Heart left ventricle (tissue), 16 donors: ENCODE measurements around the gene DIAPH2. TPM values are rescaled to one million over a fixed set of nuclear protein-coding genes. Genes with fewer than 3 reads are reported as not detected.

Experiments used
- ATAC-seq, 4 donors: fragments of 200-7000 bp; cut with Tn5 transposase; one replicate each; pipeline ENCODE4 v1.9.1; 2020 to 2022; ENCODE audit warnings: moderate library complexity in 4 of 4, mild to moderate bottlenecking in 3 of 4, moderate number of reproducible peaks in 1 of 4
- DNase-seq, 5 donors: peaks; one replicate each; pipeline ENCODE4 v3.0.0-alpha.2; 2020
- H3K27ac ChIP-seq, 12 donors: fragments of 200-600 bp; sonication (generic) in 4 of 12; one replicate each; pipeline versions ENCODE4 v1.5.0 to v1.8.0; 2016 to 2022; ENCODE audit warnings: mild to moderate bottlenecking in 2 of 12
- H3K27me3 ChIP-seq, 9 donors: fragments of 200-600 bp; sonication (generic) in 2 of 9; one replicate each; pipeline versions ENCODE4 v1.5.1 to v1.8.0; 2016 to 2022; ENCODE audit warnings: mild to moderate bottlenecking in 3 of 9
- H3K36me3 ChIP-seq, 9 donors: fragments of 200-600 bp; sonication (generic) in 2 of 9; one replicate each; pipeline versions ENCODE4 v1.5.0 to v1.8.0; 2018 to 2022; ENCODE audit warnings: mild to moderate bottlenecking in 2 of 9
- H3K4me1 ChIP-seq, 12 donors: fragments of 200-600 bp; sonication (generic) in 4 of 12; one replicate each; pipeline versions ENCODE4 v1.5.0 to v1.8.0; 2016 to 2022; ENCODE audit warnings: mild to moderate bottlenecking in 3 of 12
- H3K4me3 ChIP-seq, 12 donors: fragments of 200-600 bp; sonication (generic) in 4 of 12; one replicate each; pipeline versions ENCODE4 v1.5.0 to v1.8.0; 2017 to 2022; ENCODE audit warnings: mild to moderate bottlenecking in 9 of 12, moderate library complexity in 4 of 12
- H3K9me3 ChIP-seq, 12 donors: fragments of 200-600 bp; sonication (generic) in 4 of 12; one replicate each; pipeline versions ENCODE4 v1.5.0 to v1.8.0; 2016 to 2022; ENCODE audit warnings: mild to moderate bottlenecking in 1 of 12
- POLR2A ChIP-seq, 2 donors: fragments of 450-650 bp; IDR thresholded peaks; one replicate each; pipeline ENCODE4 v1.6.1; 2017; ENCODE audit warnings: antibody characterized with exemption in 2 of 2, mild to moderate bottlenecking in 2 of 2, moderate library complexity in 2 of 2
- WGBS, 4 donors: extraction: QIAGEN DNeasy Blood & Tissue Kit in 2 of 4; methylation state at CpG; one replicate each; pipeline versions ENCODE4 v1.1.5 to v1.1.7; 2013 to 2018; 5-methylcytosine and 5-hydroxymethylcytosine counted together
- intact Hi-C, 10 donors: fragments of 100-400 bp; cut with DNase I; formaldehyde crosslinking; loops; one replicate each; pipeline versions ENCODE4 v1.11.1 to v1.14.2; 2022
- polyA plus RNA-seq, 2 donors: library from polyadenylated mRNA; stranded (reverse); fragments of 200-250 nt; gene quantifications; one replicate each; pipeline ENCODE4 v1.2.3, GENCODE V29; 2013
- total RNA-seq, 9 donors: library from RNA; depleted of rRNA in 2 of 9; stranded (reverse); fragments of >200 nt in 2 of 9; fragmentation: NEBNext Ultra II Directional in 3 of 9; extraction: Animal tissue kit (Norgen Biotek cat#: 25700) in 3 of 9; gene quantifications; one replicate each; pipeline versions ENCODE4 v1.1.0 to v1.2.4, GENCODE V29; 2016 to 2023
- TF ChIP-seq, protein P1 (sequence below), 12 donors: fragments of 200-600 bp; sonication (generic) in 4 of 12; IDR thresholded peaks; one replicate each; pipeline versions ENCODE4 v1.5.0 to v1.8.0; 2018 to 2022; ENCODE audit warnings: antibody characterized with exemption in 12 of 12, mild to moderate bottlenecking in 5 of 12
- donor health status: ischemic (EF 13 %, LVEDD 7.1; RV severe dilation, severe dysfunction).
- donor health status: healthy with polysubstance abuse.
- donor health status: DM: no; HTN: yes; CAD: no.
- donor health status: DM: no; HTN: no; CAD: no.
- donor health status: ischemic (EF 25% LVEDD 6.9; RV normal size, moderate dysfunction).
- donor health status: ischemic (EF 25% LVEDD 5.7; RV mildly dilated, moderate dysfunction).
- donor health status: healthy.
- donor health status: DM: yes; HTN: yes; CAD: no.
- donor health status: ischemic (EF 35%, LVEDD 5.7; RV mildly dilated, moderate dysfunction).
- donor health status: nonischemic (EF 11% LVEDD 7.7; RV severe dilation, severe dysfunction).
- donor health status: DM: yes; HTN: yes; CAD: no.
- donor health status: PGD.
- donor health status: ischemic (EF 29% LVEDD 5.4; RV normal size, mild dysfunction).
- donor health status: nonischemic (EF 23%, LVEDD 6.1; RV moderate dilation, normal function).

Gene DIAPH2
- total and polyA plus RNA-seq, 11 donors = 3.7 to 18.8 (median 12.3) TPM

DNA sequence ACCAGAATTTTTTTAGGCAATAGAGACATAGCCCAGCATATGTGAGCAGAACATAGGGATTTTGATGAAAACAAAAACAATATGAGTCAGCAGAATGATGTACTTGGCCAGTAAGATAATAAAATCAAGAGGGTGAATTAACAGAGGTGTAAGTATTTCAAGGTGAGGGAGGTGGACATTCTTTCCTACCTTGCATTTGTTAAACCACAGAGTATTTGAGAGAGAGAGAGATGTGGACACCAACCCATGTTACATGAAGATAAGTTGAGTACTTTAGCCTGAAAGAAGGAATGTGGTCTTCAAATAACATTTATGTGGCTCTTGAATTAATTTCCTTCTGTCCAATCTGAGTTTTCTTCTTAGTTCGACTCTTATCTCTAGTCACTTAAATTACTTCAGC lies 68.6 kb downstream of the DIAPH2 start:
- no peaks in the 10 kb centered on the region for H3K27me3 ChIP-seq
- H3K4me1 ChIP-seq = no peaks in the 10 kb centered on the region
- WGBS, 4 donors = 54 to 62% (median 60%) methylated on average over 1 of the region's 1 CpG
- no peaks in the 10 kb centered on the region for H3K9me3 ChIP-seq
- H3K36me3 ChIP-seq = peaks cover 0 to 8% (median 0%) of the 10 kb centered on the region in 9 donors
- TF ChIP-seq, protein P1, sequence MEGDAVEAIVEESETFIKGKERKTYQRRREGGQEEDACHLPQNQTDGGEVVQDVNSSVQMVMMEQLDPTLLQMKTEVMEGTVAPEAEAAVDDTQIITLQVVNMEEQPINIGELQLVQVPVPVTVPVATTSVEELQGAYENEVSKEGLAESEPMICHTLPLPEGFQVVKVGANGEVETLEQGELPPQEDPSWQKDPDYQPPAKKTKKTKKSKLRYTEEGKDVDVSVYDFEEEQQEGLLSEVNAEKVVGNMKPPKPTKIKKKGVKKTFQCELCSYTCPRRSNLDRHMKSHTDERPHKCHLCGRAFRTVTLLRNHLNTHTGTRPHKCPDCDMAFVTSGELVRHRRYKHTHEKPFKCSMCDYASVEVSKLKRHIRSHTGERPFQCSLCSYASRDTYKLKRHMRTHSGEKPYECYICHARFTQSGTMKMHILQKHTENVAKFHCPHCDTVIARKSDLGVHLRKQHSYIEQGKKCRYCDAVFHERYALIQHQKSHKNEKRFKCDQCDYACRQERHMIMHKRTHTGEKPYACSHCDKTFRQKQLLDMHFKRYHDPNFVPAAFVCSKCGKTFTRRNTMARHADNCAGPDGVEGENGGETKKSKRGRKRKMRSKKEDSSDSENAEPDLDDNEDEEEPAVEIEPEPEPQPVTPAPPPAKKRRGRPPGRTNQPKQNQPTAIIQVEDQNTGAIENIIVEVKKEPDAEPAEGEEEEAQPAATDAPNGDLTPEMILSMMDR (IDR thresholded peaks at IDR 0.05) = no peak
- TF ChIP-seq POLR2A (IDR thresholded peaks at IDR 0.05) = no peak
- intact Hi-C loops = no loop called here
- H3K27ac ChIP-seq = no peak overlapping the region
- DNase-seq (no peak), ATAC-seq (no peak)
- no peak overlapping the region for H3K4me3 ChIP-seq

GRCh38 chrX:96756491-96756890 lies 71.8 kb downstream of the DIAPH2 start:
- ATAC-seq (no peak), DNase-seq (no peak)
- Histone ChIP-seq H3K4me1 (peaks cover 0 to 2% (median 0%) of the 10 kb centered on the region in 12 donors), H3K36me3 (peaks cover 0 to 12% (median 0%) of the 10 kb centered on the region in 9 donors), H3K9me3 (no peaks in the 10 kb centered on the region), H3K4me3 (no peak overlapping the region), H3K27ac (no peak overlapping the region), H3K27me3 (peaks cover 0 to 4% (median 0%) of the 10 kb centered on the region in 9 donors)
- WGBS, 4 donors = 74 to 97% (median 88%) methylated on average over 3 of the region's 3 CpGs
- intact Hi-C loops = no loop called here
- TF ChIP-seq, protein P1 (IDR thresholded peaks at IDR 0.05) = no peak
- TF ChIP-seq POLR2A (IDR thresholded peaks at IDR 0.05) = no peak

DNA sequence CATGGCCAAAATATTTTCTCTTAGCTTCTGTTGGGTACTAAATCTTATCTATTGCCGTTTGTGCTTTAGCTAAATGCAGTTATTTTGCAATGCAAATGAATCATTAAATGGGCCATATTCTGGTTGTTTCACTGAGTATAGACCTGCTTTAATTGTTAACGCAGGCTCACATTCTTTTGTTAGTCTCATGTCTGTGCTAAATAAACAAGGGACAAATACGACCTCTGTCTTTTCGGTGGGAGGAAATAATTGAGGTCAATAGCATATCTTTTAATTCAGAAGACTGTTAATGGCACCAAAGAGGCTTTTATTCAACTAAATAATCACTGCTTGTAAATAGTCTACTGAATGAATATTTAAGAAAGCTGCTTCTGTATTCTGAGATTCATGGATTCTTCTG lies 76.9 kb downstream of the DIAPH2 start:
- TF ChIP-seq, protein P1 (IDR thresholded peaks at IDR 0.05) = no peak
- no peak for TF ChIP-seq POLR2A (IDR thresholded peaks at IDR 0.05)
- intact Hi-C loops = loop anchor here in 3 of 10 donors (10.0 kb wide), 2 partner anchors 77 to 923 kb away; partner anchors contain the start of gene DIAPH2 (in 1 of the 3)
- peaks cover 0 to 4% (median 0%) of the 10 kb centered on the region in 12 donors for H3K4me1 ChIP-seq
- H3K27ac ChIP-seq = no peak overlapping the region
- peaks cover 0 to 8% (median 0%) of the 10 kb centered on the region in 9 donors for H3K27me3 ChIP-seq
- H3K9me3 ChIP-seq = no peaks in the 10 kb centered on the region
- H3K4me3 ChIP-seq = no peak overlapping the region
- 36 to 57% (median 46%) methylated on average over 4 of the region's 4 CpGs for WGBS, 4 donors
- ATAC-seq (no peak), DNase-seq (no peak)
- H3K36me3 ChIP-seq = peaks cover 0 to 9% (median 0%) of the 10 kb centered on the region in 9 donors

GRCh38 chrX:96763608-96764007 lies 79.0 kb downstream of the DIAPH2 start:
- no peaks in the 10 kb centered on the region for H3K9me3 ChIP-seq
- no peak for TF ChIP-seq POLR2A (IDR thresholded peaks at IDR 0.05)
- TF ChIP-seq, protein P1 (IDR thresholded peaks at IDR 0.05) = no peak
- peaks cover 0 to under 1% (median 0%) of the 10 kb centered on the region in 9 donors for H3K36me3 ChIP-seq
- H3K27ac ChIP-seq = no peak overlapping the region
- DNase-seq (no peak), ATAC-seq (no peak)
- no peak overlapping the region for H3K4me3 ChIP-seq
- peaks cover 0 to 4% (median 0%) of the 10 kb centered on the region in 12 donors for H3K4me1 ChIP-seq
- intact Hi-C loops = loop anchor here in 3 of 10 donors (10.0 kb wide), 2 partner anchors 79 to 921 kb away; partner anchors contain the start of gene DIAPH2 (in 1 of the 3)
- peaks cover 0 to 9% (median 0%) of the 10 kb centered on the region in 9 donors for H3K27me3 ChIP-seq
- 52 to 56% (median 54%) methylated on average over 4 of the region's 4 CpGs for WGBS, 4 donors
